NCI-H2107 treated with DMSO at 0.1 percent for 48 hours (cell line): Measurements from ENCODE around the gene GJB1.
"Not testable (repeated sequence)": the region's sequence is repeated elsewhere in the genome, so short reads cannot be mapped to it uniquely, and the experiment has no call there.

Experiments
- DNase-seq: peaks from one replicate; lab custom pipeline; 2025; ENCODE audit not compliant: unreplicated experiment; lab: John Stamatoyannopoulos, UW

The GJB1 gene

GRCh38 chrX:71254092-71254963 lies 31.3 kb downstream of the GJB1 start, which contains the start of gene ZMYM3:
Gene ZMYM3, minus strand, starts transcription at chrX:71254140. Its CDS starts 885 bp downstream, at chrX:71253255.
- DNase-seq = peak; percentile 78

GRCh38 chrX:71256051-71256450 lies 33.0 kb downstream of the GJB1 start:
- DNase-seq = no peak

DNA sequence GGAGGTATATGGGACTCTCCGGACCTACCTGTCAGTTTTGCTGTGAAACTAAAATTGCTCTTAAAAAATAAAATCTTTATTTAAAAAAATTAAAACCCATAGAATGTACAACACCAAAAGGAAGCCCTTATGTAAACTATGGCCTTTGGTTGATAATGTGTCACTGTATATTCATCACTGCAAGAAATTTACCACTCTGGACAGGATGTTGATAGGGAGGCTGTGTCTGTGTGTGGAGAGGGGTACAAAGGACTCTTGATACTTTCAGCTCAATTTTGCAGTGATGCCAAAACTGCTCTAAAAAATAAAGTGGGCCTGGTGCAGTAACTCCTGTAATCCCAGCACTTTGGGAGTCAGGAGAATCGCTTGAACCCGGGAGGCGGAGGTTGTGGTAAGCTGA lies 33.8 kb downstream of the GJB1 start:
- no peak for DNase-seq

DNA sequence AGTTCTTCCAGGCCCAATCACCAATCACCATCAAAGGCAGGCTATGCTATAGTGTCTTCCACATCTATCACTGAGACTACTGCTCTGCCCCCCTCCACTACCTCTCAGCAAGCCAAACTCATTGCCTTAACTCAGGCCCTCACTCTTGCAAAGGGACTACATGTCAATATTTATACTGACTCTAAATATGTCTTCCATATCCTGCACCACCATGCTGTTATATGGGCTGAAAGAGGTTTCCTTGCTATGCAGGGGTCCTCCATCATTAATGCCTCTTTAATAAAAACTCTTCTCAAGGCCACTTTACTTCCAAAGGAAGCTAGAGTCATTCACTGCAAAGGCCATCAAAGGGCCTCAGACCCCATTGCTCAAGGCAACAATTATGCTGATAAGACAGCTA lies 45.6 kb downstream of the GJB1 start:
- not testable (repeated sequence) for DNase-seq

GRCh38 chrX:71269801-71270395 lies 46.9 kb downstream of the GJB1 start:
- DNase-seq = no peak

DNA sequence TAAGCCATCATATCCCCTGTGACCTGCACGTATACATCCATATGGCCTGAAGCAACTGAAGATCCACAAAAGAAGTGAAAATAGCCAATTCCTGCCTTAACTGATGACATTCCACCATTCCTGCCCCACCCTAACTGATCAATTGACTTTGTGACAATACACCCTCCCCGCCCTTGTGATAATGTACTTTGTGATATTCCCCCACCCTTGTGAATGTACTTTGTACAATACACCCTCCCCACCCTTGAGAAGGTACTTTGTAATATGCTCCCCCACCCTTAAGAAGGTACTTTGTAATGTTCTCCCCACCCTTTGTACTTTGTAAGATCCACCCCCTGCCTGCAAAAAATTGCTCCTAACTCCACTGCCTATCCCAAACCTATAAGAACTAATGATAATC lies 49.3 kb downstream of the GJB1 start:
- not testable (repeated sequence) for DNase-seq
